Posterior vena cava (tissue), 2 donors: ENCODE data around the gene NDE1. TPM values are rescaled to one million over a fixed set of nuclear protein-coding genes. Genes with fewer than 3 reads are reported as not detected.
"Not testable (repeated sequence)": the region's sequence is repeated elsewhere in the genome, so short reads cannot be mapped to it uniquely, and the experiment has no call there.

Experiments
- DNase-seq: peaks from one replicate; pipeline ENCODE4 v3.0.0-alpha.2; 2020; ENCODE audit warnings: low spot score
- intact Hi-C, 2 donors: fragments of 100-400 bp; cut with DNase I; formaldehyde crosslinking; loops; one replicate each; pipeline versions ENCODE4 v1.14.1 to v1.14.2; 2022 to 2023
- total RNA-seq, 2 donors: library from RNA; stranded (reverse); fragmentation: NEBNext Ultra II Directional; extraction: Animal tissue kit (Norgen Biotek cat#: 25700); gene quantifications; one replicate each; pipeline ENCODE4 v1.2.1, GENCODE V29; 2021
- donor health status: DM: yes; HTN: yes; CAD: no.
- donor health status: DM: yes; HTN: yes; CAD: no.

The NDE1 gene
- total RNA-seq, 2 donors from 2014 or later, result 32.3 to 38.1 TPM

- no peak for DNase-seq
- intact Hi-C loops, result no loop called here
Observed at GRCh38 chr16:15716694-15717447, 66.8 kb downstream of the NDE1 start.

GRCh38 chr16:15721018-15721417 lies 71.0 kb downstream of the NDE1 start:
- intact Hi-C loops, result no loop called here
- no peak for DNase-seq

- DNase-seq, result no peak
- intact Hi-C loops, result no loop called here
Observed at GRCh38 chr16:15723808-15724207, 73.8 kb downstream of the NDE1 start.

DNA sequence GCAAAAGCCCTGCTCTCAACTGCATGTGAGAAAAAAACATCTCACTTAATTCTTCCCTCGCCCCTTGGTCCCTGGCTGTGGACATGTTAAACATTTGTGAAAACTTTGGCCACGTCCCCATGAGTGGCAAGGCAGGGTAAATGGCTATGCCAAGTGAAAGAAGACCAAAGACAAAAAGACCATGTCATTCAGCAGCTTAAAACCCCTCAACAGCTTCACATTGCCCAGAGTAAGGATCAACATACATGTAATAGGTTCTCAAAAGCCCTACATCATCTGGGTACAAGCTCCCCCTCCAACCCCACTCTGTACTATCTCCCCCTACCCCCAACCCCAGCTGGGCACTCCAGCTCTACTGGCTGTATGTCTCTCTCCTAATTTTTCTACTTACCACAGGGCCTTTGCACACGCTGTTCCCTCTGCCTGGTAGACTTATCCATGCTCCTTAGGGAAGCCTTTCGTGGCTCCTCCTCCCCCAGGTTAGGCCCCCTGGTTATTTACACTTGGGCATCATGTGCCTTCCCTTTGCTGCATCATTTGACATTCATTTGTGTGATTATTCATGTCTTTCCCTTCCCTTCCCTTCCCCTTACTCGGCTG lies 75.7 kb downstream of the NDE1 start:
- no peak for DNase-seq
- intact Hi-C loops, result no loop called here

DNA sequence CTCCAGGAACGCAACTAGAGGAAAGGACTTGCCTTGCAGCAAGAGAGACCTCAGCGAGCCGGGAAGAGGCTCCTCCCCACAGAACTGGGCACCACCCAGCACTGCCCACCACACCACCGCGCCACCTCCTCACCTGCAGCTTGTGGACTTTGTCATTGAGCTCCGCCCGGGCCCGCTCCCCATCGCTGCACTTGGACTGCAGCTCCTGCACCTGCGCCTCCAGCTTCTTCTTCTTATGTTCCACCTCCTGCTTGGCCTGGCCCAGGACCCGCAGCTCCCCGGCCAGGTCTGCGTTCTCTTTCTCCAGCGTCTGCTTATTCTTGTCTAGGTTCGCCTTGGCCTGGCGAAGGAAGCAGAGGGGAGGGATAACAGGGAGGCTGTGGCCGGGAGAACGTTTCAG lies 76.7 kb downstream of the NDE1 start:
- intact Hi-C loops, result no loop called here
- DNase-seq, result no peak

DNA sequence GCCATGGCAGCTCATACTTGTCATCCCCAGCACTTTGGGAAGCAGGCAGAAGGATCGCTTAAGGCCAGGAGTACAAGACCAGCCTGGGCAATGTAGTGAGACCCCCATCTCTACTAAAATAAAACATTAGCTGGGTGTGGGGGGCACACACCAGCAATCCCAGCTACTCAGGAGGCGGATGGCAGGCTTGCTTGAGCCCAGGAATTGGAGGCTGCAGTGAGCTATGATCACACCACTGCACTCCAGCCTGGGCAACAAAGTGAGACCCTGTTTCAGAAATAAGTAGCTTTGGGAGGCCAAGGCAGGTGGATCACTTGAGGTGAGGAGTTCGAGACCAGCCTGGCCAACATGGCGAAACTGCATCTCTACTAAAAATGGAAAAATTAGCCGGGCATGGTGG lies 77.7 kb downstream of the NDE1 start:
- intact Hi-C loops, result not testable (repeated sequence)

DNA sequence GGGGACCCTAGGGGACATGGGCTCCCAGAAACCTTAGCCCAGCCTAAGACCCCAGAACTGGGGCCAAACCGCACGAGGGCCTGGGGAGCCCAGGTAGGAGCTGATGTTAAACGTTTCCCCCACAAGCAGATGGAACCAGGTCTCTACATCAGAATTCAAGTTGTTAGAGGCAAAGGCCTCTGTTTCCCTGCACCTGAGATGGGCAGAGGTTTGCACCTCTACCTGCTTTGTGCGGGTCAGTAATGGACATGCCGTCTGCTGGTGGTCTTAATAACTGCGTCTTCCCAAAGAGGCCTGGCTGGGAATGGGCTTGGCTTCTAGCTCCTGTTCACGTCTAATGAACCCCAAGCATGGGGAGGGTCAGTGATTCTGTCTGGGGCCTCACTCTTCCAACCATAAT lies 79.1 kb downstream of the NDE1 start:
- no peak for DNase-seq
- intact Hi-C loops, result no loop called here

More for the DNA sequence above, 77.7 kb downstream of the NDE1 start:
- not testable (repeated sequence) for DNase-seq

- intact Hi-C loops, result no loop called here
- no peak for DNase-seq
Observed at GRCh38 chr16:15732416-15732815, 82.4 kb downstream of the NDE1 start.

DNA sequence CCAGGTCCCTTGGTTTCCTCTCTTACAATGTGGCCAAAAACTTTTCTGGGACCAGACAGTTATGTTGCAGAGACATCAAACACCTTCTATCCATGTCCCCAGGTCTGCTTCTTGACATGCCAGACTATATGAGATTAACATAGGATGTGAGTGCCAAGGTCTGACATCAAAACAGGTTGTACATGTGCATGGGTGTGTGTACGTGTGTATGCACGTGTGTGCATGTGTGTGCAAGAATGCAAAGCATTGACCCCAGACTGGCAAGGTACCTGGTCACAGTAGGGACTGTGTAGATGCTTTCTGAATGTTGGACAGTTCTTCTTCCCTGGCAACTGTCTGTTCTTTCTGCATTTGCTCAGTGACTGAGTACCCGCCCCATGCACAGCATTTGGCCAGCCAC lies 85.6 kb downstream of the NDE1 start:
- intact Hi-C loops, result no loop called here
- DNase-seq, result no peak

DNA sequence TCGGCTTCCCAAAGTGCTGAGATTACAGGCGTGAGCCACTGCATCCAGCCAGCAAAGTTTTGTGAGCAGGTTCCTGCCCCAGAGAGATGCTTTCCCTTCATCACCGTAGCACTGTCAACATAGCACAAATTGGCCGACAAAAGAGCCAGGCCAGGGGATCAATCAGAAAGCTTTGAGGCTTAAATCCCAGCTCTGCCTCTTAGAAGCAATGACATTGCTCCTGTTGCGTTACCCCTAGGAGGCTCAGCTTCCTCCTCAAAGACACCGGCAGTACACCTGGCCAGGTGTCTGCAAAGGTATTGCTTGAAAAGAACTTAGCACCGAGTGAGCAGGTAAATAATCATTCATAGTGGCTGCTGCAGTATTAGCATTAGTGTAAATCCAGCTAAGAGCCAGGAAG lies 86.5 kb downstream of the NDE1 start:
- intact Hi-C loops, result no loop called here
- DNase-seq, result no peak

DNA sequence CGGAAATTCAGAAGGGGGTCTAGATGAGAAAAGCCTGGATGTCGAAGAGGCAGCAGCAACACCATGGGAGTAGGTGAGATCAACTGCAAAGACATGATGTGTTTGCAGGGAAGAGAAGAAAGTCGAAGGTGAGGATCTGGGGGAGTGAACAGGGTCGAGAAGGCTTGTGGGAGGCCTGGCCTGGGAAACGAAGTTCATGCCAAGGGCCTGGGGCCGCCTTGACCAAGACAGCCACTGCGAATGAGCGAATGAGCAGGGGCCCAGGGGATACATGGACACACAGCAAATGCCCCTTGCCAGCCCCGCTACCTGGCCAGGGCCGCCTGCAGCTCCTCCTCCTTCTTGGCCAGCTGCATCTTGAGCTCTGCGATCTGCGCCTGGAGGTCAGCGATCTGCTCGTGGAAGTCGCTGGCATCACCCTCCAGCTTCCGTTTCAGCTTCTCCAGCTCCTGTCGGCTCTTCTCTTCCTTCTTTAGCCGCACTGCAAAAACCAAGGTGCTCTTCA lies 87.1 kb downstream of the NDE1 start:
- intact Hi-C loops, result no loop called here
- no peak for DNase-seq

DNA sequence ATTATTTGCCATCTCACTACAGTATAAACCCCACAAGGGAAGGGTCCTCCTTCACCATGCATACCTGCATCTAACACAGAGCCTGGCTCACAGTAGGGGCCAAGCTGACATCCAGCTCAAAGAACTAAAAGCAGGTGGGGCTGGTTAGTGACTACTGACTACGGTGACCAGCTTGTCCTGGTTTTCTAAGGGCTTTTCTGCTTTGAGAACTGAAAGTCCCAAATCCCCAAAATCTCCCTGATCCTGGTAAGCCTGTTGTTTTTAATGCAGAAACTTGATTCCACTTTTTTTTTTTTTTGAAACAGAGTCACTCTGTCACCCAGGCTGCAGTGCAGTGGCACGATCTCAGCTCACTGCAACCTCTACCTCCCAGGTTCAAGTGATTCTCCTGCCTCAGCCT lies 89.4 kb downstream of the NDE1 start:
- DNase-seq, result no peak
- intact Hi-C loops, result no loop called here

GRCh38 chr16:15739950-15740349 lies 89.9 kb downstream of the NDE1 start:
- no peak for DNase-seq
- intact Hi-C loops, result loop anchor here in 1 of 2 donors (5.0 kb wide), 1 partner anchor 452 kb away; no protein-coding TSS in a partner anchor

DNA sequence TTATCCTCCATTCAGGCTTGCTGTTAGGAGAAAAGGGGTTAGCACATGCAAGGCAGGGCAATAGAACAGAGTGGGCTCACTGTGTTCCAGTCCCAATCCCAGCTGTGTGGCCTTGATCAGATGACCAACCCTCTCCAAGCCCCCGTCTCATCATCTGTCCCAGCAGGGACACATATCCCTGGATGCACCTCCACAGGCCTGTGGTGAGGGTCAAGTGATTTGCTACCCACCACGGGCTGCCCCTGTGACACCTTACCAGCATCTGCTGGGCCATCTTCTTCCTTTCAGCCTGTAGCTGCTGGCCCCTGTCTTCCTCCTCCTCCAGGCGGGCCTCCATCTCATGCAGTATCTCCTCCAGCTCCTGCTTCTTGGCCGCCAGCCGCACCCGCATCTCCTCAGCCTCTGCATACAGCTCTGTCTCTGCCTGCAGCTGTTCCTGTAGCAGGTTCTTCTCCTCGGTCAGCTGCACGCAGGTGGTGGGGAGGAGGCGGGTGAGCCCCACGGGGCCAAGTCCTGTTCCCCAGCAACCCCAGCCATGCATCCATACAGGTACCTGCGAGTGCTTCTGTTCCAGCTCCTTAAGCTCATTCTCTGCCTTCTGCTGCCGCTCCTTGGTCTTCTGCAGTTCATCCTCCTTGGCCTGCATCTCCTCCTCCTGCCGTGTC lies 91.3 kb downstream of the NDE1 start:
- intact Hi-C loops, result loop anchor here in 1 of 2 donors (5.0 kb wide), 1 partner anchor 451 kb away; no protein-coding TSS in a partner anchor
- DNase-seq, result no peak

DNA sequence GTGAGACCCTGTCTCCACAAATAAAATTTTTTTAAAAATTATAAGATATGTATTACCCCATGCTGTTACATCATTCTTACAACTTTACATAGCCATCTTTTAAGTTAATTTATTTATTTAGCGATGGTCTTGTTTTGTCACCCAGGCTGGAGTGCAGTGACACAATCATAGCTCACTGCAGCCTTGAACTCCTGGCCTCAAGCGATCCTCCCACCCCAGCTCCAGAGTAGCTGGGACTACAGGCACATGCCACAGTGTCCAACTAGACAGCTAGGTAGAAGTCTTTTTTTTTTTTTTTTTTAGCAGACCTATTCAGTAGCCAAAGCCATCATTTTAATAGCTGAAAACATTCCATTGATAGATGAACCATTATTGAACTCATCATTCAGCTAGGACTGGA lies 92.7 kb downstream of the NDE1 start:
- DNase-seq, result no peak
- intact Hi-C loops, result loop anchor here in 1 of 2 donors (5.0 kb wide), 1 partner anchor 450 kb away; no protein-coding TSS in a partner anchor

DNA sequence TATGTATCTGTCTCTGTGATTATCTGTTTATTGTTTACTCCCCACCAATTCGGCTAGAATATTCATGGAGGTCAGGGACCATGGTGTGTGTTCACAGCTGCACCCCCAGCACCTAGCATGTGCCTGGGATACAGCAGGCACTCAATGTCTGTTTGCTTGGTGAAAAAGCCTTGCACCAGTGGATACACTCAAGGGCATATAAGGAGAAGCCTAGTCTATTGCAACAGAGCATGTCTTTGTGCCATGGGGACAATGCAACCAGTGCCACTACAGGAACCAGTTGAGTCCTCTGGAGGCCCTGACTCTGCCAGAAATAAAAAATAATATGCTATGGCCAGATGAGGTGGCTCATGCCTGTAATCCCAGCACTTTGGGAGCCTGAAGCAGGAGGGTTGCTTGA lies 93.6 kb downstream of the NDE1 start:
- intact Hi-C loops, result loop anchor here in 1 of 2 donors (5.0 kb wide), 1 partner anchor 449 kb away; no protein-coding TSS in a partner anchor

DNA sequence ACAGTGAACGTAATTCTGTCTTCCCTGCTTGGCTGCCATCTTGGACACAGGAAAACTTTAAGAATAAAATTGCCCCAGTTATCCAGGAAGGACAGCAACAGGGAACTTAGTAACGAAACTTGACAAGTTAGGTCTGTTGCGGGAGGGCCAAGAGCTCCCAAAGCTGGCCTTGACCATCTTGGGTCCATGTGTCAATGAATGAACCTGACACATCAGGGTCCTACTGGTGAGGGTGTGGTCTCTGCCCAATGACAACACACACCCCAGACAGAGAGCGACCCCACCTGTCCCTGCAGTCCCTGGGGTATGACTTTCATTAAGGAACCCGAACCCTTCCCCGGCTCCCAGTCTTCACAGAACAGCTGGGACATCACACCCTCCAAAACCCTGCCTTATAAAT lies 96.3 kb downstream of the NDE1 start:
- intact Hi-C loops, result no loop called here
- DNase-seq, result no peak

More for the DNA sequence above, 93.6 kb downstream of the NDE1 start:
- no peak for DNase-seq

DNA sequence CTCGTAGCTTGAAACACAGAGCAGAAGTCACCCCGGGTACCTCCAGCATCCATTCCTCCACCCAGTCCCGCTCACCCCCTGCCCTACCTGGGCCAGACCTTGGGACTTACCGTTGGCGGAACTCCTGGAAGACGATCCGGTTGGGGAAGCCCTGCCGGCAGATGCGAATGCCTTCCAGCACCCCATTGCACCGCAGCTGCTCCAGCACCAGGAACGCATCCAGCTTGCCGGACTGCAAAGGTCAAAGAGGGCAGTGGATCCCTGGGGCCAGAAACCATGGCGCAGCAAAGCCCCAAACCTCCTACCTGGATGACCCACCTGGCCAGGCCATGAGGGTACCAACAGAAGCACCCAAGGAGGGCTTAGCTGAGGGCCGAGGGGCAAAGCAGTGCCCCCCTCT lies 97.9 kb downstream of the NDE1 start:
- intact Hi-C loops, result no loop called here
- no peak for DNase-seq

GRCh38 chr16:15748654-15749053 lies 98.6 kb downstream of the NDE1 start:
- intact Hi-C loops, result no loop called here
- DNase-seq, result no peak

DNA sequence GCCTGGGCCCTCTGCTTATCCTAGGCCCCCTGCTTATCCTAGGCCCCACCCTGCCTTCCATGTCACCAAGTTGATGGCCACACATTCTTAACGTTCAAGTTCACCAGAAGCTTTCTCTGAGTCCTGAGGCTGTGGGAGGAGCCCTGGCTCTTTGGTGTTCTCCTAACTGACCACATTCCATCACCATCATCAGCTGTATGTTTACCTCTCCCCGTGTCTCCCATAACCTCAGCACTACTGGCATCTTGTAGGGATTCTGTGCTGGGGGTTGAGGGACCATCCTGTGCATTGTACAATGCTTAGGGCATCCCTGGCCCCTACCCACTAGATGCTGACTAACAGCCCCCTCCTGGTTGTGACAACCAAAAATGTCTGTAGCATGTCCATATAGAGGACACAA lies 99.3 kb downstream of the NDE1 start:
- intact Hi-C loops, result no loop called here
- DNase-seq, result no peak
